HG03097 (cell line): ENCODE results near the gene KLF13.

Experiments used
- ATAC-seq: cut with Tn5 transposase; IDR thresholded peaks from one replicate; pipeline ENCODE4 v1.9.1; 2021; ENCODE audit not compliant: unreplicated experiment, low FRiP score

KLF13 gene

DNA sequence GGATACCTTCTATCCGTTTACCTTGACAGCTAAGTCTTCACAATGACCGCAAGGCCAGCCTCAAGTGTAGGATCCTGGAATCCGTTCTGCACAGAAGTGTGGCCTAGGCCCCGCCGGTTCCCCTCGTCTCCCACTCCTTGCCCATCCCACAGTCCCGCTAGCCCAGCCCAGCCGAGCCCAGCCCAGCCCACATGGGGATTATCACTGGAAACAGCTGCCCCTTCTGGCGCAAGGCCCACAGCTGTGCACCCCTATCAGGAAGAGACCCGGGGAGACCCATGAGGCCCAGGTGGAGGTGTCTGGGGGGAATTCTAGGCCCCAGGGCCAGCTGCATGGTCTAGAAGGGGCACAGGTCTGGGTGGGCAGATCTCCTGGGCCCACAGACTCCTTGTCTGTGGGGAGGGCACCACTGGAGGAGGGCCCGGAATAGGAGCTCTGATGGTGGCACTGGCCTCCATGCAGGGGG lies 27.9 kb upstream of the KLF13 start:
- no peak for ATAC-seq

DNA sequence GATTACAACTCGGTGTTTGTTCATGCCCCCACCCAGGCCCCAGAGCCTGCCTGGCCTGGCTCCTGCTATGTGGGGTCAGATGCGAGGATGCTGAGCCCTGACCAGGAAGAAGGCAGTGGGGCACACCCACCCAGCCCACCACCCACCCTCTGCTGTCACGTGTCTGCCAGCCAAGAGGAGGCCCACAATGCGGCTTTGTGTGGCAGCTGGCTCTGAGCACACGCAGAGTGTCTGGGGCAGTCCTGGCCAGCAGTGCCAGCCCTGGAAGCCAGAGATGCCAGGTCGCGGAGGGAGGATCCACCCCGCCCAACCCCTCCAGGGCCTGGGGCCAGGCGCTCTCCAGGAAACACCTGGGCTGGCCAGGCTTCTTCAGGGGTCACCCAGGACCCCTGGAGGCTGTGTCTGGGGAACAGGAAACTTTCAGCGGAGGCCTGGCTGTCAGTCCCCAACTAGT lies 26.4 kb upstream of the KLF13 start:
- no peak for ATAC-seq

- ATAC-seq, result no peak
Observed at GRCh38 chr15:31300981-31301672, 25.5 kb upstream of the KLF13 start.

- ATAC-seq, result no peak
Observed at GRCh38 chr15:31301673-31301990, 25.0 kb upstream of the KLF13 start.

DNA sequence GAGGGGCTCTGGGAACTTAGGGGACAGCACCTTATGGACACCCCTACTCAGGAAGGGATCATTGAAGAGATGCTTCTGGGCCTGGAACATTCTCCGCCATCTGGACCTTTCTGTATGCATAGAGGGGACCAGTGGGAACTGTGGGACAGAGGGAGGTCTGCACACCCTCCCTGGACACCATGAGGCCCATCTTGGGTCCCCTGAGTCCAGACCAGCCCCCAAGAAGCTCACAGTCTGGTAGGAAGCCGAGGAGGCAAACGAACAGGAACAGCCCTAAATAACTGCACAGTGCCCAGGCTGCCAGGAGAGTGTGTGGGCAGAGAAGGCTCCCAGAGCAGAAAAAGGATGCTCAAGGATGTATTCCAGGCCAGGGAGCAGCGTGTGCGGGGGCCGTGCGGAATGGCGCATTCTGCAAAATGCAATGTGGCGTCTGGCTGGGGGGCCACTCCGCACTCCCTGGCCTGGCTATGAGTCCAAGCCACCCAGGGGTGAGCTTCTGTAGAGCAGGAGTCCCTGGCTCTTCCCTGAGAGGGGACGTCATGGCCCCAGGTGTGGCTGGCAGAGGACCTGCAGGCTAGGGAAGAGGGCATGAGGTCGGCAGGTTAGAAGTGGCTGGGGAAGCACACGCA lies 24.5 kb upstream of the KLF13 start:
- ATAC-seq, result no peak

- ATAC-seq, result no peak
Observed at GRCh38 chr15:31302778-31303725, 23.6 kb upstream of the KLF13 start.

- ATAC-seq, result no peak
Observed at GRCh38 chr15:31303726-31304648, 22.6 kb upstream of the KLF13 start.

DNA sequence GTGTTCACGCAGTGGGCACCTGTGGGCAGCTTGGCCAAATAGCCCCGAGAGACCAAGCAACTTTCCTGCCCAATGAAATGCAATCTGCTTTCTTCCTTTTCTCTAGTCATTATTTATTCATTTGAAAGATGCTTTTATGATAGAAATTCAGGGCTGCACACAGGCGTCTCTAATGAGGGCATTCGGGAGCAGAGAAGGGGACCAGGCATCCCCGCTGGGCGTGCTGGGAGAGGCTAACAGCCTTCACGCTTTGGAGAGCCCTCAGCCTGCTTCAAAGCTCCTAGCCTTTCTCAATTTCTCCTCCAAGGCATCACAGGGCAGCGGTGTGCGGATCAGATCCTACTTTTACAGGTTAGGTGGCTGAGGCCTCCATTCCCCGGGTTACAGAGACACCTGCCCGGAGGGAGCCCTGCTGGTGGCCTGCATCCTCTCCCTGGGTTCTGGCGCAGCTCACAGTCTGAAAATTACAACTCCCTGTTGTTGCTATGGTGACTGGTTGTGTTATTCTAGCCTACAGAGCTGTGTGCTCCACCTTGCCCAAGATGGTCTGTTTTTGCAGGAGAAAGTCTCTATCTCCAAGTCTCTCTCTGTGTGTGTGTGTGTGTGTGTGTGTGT lies 21.8 kb upstream of the KLF13 start:
- no peak for ATAC-seq

GRCh38 chr15:31305375-31305774 lies 21.3 kb upstream of the KLF13 start:
- no peak for ATAC-seq

- no peak for ATAC-seq
Observed at GRCh38 chr15:31305796-31306425, 20.7 kb upstream of the KLF13 start.

GRCh38 chr15:31306426-31307269 lies 20.0 kb upstream of the KLF13 start:
- no peak for ATAC-seq

GRCh38 chr15:31307270-31308184 lies 19.1 kb upstream of the KLF13 start:
- ATAC-seq, result no peak

- ATAC-seq, result no peak
Observed at GRCh38 chr15:31308185-31308639, 18.4 kb upstream of the KLF13 start.

- no peak for ATAC-seq
Observed at GRCh38 chr15:31309893-31310606, 16.6 kb upstream of the KLF13 start.

GRCh38 chr15:31311735-31312619 lies 14.7 kb upstream of the KLF13 start:
- ATAC-seq, result no peak

DNA sequence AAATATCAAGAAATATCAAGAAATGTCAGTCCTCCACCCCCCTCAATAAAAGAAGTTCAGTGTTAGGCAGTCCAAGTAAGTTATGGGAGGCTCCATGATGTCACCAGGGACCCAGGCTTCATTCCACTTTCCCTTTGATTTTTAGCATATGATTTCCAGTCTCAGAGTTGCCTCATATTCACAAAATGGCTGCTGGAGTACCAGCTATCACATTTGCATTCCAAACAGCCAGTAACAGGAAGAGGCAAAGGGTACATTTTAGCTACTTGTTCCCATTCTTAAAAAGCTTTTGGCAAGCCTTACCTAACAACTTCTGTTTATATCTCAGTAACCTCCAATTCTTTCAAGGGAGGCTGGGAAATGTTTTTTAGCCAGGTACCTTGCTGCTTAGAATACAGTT lies 13.4 kb upstream of the KLF13 start:
- ATAC-seq, result no peak
